NCI-H526 (cell line): Measurements from ENCODE around the gene UGT2B15.
A peak's percentile ranks its signal among the peaks of the same experiment; 100 is the strongest.

Experiments used
- DNase-seq, 2 experiments: peaks; one replicate each; lab custom pipeline; 2025; lab: John Stamatoyannopoulos, UW

Gene UGT2B15

GRCh38 chr4:68656445-68656973 is 13.9 kb downstream of the UGT2B15 start:
- peak in 1 of 2 experiments; percentile 55 for DNase-seq

DNA sequence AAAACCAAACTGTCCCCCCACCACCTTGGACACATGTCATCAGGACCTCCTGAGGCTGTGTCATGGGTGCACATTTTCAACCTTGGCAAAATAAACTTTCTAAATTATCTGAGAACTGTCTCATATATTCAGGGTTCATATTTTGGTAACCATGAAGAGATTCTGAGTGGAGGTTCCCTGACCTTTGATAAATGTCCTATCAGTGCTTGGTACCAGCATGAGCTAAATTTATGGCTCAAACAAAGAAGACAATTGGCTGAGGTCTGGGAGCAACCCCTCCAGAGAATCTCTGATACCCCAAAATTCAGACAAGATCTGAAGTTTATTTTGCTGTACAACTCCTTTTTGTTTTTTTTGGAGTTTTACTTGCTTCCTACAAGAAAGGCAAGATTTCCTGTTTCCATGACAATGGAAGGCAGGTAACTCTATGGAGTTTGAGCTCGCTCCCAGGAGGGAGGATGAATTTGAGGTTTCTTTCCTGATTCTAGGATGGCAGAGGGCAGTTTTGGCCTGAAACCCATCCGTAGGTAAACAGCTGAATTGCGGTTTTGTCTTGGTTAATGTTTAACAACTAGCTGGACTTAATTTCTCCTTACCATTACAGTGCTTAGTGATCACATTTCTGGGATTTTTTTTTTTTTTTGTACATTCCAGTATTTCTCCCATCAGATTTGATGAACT is 14.5 kb downstream of the UGT2B15 start:
- DNase-seq = peak; percentile 33 to 72

DNA sequence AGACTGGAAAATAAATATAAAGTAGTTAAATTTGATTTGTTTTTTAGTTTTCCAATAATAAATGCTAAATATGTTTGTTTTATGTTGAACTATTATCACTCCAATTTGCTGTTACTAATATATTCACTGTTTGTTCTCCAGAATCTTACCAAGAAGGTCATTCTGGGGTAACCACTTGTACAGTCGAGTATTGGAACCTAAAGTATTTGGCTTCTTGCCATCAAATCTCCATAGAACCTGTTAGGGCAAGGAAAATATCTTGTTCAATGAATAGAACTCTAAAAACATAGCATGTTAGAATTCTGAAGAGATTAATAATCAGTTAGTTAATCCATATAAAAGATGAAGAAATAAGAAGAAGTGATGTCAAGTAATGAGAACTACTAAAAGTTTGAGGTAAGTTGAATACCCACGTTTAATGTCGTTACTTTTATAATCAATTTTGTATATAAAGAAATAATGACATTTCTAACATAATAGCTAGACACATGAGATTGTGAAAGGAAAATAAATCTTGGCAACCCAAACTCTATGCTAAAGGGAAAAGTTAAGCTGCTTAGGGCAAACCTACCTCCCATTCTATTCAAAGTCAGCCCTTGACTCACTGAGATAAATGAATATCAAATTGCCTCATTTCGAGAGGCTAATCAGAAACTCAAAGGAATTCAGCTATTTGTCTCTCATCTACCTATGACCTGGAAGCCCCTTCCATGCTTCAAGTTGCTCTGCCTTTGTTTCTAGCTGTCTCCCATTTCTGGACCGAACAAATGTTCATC is 15.3 kb downstream of the UGT2B15 start:
- no peak for DNase-seq

- no peak for DNase-seq
Measured at GRCh38 chr4:68651932-68652331, 18.5 kb downstream of the UGT2B15 start.

- DNase-seq = no peak
Measured at GRCh38 chr4:68630371-68630770, 40.1 kb downstream of the UGT2B15 start.

DNA sequence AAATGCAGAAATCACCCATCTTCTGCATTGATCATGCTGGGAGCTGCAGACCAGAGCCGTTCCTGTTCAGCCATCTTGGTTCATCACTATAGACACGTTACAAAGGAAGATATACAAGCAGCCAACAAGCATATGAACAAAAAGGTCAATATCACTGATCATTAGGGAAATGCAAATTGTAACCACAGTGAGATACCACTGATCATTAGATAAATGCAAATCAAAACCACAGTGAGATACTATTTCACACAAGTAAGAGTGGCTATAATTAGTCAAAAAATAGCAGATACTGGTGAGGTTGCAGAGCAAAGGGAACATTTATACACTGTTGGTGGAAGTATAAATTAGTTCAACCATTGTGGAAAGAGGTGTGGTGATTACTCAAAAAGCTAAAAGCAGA is 47.7 kb downstream of the UGT2B15 start:
- DNase-seq = peak; percentile 45 to 46

- DNase-seq = no peak
Measured at GRCh38 chr4:68617003-68617698, 53.3 kb downstream of the UGT2B15 start.

GRCh38 chr4:68615699-68616422 is 54.6 kb downstream of the UGT2B15 start:
- DNase-seq = no peak

DNA sequence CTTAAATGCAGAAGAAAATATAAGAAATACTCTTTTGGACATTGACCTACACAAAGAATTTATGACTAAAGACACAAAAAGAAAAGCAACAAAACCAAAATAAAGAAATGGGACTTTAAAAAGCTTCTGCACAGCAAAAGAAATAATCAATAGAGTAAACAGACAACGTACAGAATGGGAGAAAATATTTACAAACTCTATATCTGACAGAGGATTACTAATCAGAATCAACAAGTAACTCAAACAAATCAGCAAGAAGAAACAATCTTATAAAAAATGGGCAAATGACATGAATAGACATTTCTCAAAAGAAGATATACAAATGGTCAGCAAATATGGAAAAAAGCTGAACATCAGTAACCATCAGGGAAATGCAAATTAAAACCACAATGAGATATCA is 56.7 kb downstream of the UGT2B15 start:
- no peak for DNase-seq

DNA sequence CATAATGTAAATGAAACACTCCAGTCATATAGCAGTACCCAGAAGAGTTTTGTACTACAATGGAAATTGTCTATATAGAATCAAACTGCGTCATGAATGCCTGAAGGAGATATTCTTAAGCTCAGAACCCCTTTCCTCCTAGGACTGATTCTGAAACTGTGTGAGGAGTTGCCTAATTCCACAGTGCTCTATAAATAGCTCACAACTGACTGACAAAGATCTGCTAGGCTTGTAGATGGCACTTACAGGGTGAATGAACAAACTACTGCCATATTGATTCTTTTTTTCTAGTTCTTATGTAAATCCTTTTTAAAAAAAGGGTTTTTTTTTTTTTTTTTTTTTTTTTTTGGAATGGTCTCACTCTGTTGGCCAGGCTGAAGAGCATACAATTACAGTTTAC is 64.2 kb downstream of the UGT2B15 start:
- DNase-seq = no peak

DNA sequence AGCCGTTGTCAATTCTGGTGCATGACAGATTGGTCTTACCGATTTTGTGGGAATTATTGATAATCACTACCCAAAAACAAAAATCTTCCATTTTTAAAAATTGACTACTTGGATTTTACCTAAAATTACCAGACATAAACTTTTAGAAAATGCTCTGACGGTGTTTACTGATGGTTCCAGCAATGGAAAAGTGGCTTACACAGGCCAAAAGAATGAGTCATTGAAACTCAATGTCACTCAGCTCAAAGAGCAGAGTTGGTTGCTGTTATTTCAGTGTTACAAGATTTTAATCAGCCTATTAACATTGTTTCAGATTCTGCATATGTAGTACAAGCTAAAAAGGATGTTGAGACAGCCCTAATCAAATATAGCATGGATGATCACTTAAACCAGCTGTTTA is 71.3 kb downstream of the UGT2B15 start:
- no peak for DNase-seq

DNA sequence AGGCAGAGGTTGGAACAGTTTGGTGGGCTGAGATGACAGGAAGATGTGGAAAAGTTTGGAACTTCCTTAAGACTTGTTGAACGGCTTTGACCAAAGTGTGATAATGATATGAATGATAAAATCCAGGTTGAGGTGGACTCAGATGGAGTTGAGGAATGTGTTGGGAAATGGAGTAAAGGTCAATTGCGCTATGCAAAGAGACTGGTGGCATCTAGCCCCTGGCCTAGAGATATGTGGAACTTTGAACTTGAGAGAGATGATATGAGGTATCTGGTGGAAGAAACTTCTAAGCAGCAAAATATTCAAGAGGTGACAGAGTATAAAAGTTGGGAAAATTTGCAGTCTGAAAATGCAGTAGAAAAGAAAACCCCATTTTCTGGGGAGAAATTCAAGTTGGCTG is 73.0 kb downstream of the UGT2B15 start:
- no peak for DNase-seq
